ENCODE results near the gene TBRG4.
A peak's percentile ranks its signal among the peaks of the same experiment; 100 is the strongest.

TBRG4 gene

GRCh38 chr7:45089341-45089891 lies 22.1 kb downstream of the TBRG4 start:
- DNase-seq (ENCODE audit: low read depth) = peak; percentile 75

DNA sequence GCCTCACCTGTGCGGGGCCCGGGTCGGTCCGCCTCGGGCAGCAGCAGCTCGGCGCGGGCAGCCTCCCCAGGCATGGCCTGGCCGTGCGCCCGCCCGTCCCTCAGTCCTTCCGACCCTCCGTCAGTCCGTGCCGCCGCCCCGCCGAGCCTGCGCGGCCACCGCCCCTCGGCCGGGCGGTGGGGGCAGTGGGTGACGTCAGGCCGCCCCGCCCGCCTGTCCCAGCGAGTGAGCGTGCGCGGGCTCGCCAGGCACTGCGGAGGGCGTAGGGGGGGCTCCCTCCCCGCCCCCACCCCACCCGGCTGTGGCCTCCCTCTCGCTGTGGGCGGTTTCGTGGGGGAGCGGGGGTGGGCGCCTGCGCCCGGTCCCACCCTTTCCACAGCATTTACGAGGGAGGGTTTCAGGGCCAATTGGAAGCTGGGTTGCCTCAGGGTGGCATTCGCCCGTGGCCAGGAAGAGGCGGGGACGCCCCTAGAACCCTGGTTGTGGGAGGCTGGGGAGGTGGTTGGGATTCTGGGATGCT lies 22.6 kb downstream of the TBRG4 start, which contains the start of gene NACAD:
TSS of gene NACAD (minus strand) at position 149 of the 520 bp plus-strand sequence. CDS start at position 74, 75 bp downstream.
- peak; percentile 50 for DNase-seq (ENCODE audit: low read depth)

DNA sequence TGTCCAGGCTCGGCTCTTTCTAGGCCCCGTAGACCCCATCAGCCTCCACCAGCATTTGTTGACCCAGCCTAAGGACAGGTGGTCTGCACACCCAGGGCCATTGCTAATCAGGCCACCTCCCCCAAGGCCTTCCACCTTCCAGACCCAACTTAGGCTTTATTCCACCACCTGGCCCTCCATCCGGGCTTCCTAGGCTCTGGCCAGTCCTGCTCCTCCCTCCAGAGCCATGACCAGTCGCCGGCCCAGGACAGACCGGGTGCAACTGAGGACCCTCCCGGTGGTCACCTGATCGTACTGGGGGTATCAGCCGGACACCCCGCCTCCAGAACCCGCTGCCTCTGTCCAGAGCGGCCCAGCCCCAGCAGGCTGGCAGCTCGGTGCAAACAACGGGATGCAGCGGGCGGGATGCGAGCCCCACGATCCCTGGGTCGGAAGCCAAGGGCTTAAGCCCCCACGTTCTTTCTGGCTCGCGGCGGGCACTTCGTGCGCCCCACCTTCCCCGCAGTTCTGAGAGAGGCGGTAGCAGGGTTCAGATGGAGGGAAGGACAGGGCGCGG lies 23.3 kb downstream of the TBRG4 start:
- no peak for DNase-seq (ENCODE audit: low read depth)

DNA sequence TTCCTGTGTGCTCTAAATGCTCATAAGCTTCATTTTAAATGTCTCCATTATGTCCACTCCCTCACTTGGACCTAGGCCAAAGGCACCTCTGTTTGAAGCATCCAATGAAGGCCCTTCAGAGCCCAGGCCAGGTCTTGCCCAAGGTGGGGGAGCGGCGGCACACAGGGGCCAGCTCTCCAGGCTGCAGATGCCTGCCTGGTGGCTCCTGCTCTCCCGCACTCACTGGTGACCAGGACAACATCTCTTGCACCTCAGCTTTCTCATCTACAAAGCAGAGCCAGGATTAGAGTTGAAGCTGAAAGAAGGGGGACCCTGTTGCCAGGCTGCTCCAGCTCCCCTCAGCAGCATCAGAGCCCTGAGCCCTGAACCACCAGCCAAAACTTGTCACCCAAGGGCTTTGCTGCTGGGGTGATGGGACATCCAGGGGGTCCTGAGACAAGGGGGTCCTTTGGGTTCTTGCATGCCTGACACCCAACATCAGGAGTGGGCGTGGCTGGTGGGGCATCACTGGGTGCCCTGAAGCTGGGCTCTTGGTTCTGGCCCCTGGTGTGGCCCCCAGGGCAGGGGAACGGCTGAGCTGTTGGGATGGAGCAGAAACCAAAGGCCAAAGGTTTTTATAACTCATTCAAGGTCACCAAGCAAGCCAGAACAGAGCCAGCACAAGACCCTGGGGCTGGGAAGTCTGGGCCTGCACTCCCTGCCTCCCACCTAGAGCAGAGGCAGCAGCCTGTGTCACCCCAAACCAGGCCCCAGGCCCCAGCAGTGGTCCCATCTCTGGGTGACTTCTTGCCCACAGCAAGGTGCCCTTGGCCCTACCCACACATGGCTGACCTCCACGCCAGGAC lies 24.0 kb downstream of the TBRG4 start:
- no peak for DNase-seq (ENCODE audit: low read depth)

DNA sequence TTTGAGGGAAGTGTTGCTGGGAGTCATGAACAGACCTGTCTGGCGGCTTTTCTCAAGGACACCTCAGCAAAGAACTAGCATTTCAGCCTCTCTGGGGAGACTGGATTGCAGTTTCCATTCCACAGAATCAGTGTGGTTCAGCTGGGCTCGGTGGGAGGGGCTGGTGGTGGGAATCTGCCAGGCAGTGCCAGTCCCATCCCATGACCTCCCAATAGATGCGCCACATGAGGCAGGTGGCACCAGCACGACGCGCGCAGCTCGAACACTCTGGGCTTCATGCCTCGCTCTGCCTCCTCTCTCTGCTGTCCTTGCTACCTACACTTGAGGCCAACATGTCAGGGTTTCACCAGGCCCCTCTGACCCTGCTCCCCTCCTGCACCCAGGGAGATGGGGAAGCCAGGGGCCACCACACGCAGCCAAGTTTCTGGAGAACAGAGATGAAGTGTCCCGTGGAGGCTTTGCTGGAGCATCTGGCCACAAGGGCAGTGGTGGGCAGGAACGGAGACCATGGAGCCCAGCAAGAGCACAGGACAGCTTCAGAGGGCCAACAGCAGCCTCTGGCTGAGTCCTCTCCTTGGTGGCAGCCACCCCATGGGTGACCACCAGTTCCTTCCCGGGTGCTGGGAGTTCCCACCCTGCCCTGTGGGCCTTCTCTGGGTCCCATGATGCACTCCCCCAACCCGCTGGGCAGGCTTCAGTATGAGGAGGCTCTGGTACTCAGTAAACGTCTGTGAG lies 25.0 kb downstream of the TBRG4 start:
- no peak for DNase-seq (ENCODE audit: low read depth)

DNA sequence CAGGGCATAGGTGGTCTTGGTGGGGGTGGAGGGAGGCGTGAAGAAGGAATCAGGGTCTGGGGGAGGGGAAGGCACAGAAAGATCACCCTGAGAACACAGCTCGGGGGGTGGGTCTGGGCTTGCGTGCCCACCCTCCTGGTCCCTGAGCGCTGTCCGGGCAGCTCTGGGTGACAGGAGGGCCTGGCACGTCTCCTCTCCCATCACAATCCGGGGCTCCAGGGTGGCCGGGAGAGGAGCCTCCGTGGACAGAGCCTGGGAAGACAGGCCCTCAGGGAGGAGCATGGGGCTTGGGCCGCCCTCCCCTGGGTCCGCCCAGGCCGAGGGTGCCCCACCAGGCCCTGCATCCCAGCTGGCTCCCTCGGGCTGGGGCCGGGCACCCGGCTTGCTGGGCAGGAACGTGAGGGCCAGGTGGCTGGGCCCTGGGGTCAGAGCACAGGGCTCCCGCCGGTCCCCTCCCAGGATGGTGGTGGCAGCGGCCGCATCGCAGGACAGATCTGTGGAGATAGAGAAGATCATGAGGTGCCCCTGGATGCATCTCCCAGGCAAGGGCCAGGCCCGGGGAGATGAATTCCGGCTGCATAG lies 25.8 kb downstream of the TBRG4 start:
- DNase-seq (ENCODE audit: low read depth) = no peak

- DNase-seq (ENCODE audit: low read depth) = no peak
These were observed 26.4 kb downstream of the TBRG4 start for GRCh38 chr7:45084901-45085618.

- DNase-seq (ENCODE audit: low read depth) = no peak
These were observed 27.2 kb downstream of the TBRG4 start for GRCh38 chr7:45084336-45084735.

GRCh38 chr7:45082831-45083331 lies 28.6 kb downstream of the TBRG4 start:
- DNase-seq (ENCODE audit: low read depth) = no peak

DNA sequence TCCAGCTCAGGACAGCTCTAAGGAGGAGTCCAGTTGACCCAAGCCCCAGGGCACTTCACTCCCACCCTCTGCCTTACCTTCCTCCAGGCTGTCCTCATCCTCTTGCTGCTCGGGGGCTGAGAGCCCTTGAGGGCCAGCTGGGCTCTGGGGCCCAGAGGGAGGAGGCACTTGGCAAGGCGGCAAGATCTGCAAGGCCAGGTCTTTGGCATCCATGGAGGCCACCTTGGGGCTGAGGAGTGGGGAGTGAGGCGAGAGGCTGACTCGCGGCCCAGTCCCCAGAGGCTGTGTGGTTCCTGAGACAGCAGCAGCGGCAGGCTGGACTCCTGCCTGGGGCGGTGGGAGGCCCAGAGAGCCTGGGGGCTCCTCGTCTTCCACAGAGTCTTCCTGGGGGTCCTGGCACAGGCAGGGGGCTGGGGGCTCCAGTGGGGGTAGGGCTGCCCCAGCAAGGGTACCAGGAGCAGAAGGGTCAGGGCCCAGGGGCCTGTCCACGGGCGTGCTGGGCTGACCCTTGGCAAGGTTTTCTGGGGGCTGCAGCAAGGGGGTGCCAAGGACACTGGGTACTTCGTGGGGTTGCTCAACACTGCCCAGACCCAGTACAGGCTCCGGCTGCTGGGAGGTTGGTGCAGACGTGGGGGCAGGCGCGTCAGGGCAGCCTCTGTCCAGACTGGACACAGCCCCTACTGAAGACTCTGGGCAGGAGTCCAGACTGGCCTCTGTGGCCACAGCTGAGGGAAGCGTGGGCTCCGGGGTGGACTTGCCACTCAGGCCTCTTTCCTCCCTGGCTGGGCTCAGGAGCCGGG lies 29.3 kb downstream of the TBRG4 start:
- DNase-seq (ENCODE audit: low read depth) = no peak

DNA sequence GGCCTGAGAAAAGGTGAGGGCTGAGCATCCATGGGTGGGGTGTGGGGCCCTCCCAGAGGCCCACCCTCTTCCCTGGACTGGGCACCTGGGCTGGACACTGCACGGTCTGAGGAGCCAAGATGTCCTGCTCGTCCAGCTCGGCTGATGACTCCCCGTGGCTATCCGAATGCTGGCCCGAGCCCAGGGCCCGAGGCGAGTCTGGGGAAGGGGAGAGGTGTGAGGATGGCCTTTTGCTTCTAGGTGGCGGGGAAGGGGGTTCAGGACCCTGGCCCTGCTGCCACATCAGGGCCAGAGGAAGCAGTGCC lies 29.9 kb downstream of the TBRG4 start:
- DNase-seq (ENCODE audit: low read depth) = no peak

- DNase-seq (ENCODE audit: low read depth) = no peak
These were observed 30.4 kb downstream of the TBRG4 start for GRCh38 chr7:45080958-45081669.

GRCh38 chr7:45080265-45080957 lies 31.1 kb downstream of the TBRG4 start:
- peak; percentile 21 for DNase-seq (ENCODE audit: low read depth)

DNA sequence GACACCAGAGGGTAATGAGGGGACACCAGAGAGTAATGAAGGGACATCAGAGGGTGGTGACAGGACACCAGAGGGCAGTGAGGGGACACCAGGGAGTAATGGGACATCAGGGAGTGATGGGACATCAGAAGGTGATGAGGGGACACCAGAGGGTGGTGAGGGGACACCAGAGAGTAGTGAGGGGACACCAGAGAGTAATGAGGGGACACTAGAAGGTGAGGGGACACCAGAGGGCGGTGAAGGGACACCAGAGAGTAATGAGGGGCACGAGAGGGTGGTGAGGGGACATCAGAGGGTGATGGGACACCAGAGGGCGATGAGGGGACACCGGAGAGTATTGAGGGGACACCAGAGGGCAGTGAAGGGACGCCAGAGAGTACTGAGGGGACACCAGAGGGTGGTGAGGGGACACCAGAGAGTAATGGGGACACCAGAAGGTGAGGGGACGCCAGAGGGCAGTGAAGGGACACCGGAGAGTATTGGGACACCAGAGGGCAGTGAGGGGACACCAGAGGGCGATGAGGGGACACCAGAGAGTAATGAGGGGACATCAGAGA lies 33.3 kb downstream of the TBRG4 start:
- DNase-seq (ENCODE audit: low read depth) = no peak

- no peak for DNase-seq (ENCODE audit: low read depth)
These were observed 33.9 kb downstream of the TBRG4 start for GRCh38 chr7:45077579-45077978.

DNA sequence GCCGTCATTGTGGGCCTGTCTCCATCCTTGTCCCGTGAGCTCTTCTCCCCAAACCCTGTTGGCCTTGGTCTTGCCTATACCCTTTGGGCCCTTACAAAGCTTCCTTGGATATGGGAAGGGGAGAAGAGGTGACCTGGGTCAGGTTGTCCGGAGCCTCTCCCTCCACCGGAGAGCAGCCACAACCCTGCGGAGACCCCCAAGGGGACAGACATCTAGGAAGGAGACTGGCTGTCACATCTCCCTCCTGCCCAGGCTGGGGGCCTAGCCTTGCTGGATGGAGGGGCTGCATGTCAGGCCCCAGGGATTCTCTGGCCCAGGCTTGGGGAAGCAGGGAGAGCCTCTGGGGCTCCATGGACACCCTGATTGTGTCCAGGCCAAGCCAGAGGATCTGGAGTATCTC lies 34.6 kb downstream of the TBRG4 start:
- no peak for DNase-seq (ENCODE audit: low read depth)

DNA sequence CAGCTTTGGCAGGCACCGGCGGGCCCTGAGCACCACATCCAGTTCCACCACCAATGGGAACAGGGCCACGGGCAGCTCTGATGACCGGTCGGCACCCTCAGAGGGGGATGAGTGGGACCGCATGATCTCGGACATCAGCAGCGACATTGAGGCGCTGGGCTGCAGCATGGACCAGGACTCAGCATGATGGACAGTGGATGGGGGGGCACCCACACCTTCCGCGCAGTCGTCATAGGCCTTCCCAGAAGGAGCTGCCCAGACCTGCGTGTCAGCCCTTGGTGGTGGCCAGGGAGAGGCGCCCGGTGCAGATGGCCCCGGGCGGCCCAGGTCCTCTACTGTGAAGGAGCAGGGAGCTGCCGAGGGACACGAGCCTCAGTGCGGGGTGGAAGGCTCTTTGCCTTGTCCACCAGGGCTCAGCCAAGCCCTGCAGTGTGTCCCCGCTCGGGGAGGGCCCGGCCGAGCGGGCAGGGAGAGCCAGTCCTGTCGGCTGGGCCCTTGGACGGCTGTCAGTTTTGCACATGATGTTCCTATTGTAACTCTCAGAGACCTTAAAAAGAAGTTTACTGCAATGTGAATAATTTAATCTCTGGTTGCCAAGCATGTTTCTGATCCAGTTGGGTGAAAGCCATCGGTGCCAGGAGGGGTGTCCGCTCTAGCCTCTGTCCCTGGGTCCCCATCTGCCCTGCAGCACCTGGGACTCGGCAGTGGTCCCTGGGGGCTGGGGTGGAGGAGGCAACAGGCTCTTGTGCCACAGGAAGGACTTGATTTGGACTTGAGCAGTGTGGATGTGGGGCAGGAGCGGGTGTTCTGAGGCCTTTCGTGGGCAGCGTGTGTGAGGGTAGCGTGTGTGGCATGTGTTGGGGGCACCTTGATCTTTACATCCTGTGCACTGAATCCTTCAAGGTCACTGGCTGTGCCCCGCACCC lies 35.4 kb downstream of the TBRG4 start:
- DNase-seq (ENCODE audit: low read depth) = no peak

- no peak for DNase-seq (ENCODE audit: low read depth)
These were observed 36.2 kb downstream of the TBRG4 start for GRCh38 chr7:45075355-45075644.

Data from ELR (cell line).